ENCODE results near the gene TMEM253.

DNA sequence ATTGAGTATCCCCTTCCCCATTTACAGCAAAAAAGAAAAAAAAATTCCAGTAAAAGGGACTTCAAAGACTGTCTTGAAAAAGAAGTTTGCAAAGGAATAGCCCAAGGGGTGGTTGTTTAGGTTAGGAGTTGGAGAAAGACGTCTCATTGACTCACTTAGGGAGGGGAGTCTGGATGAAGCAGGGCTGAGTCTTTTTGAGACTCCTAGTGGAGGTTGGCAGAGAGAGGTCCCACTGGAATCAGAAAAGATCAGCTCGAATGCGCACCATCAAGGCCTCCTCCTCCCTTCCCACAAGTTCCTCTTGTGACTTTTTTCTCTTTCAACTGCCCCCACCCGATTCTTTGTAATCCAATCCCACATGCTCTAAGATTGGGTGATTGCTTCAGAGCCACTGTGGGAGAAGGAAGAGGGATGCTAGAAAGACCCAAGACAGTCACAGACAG is 28.8 kb upstream of the TMEM253 start:
- TF ChIP-seq, protein P1, sequence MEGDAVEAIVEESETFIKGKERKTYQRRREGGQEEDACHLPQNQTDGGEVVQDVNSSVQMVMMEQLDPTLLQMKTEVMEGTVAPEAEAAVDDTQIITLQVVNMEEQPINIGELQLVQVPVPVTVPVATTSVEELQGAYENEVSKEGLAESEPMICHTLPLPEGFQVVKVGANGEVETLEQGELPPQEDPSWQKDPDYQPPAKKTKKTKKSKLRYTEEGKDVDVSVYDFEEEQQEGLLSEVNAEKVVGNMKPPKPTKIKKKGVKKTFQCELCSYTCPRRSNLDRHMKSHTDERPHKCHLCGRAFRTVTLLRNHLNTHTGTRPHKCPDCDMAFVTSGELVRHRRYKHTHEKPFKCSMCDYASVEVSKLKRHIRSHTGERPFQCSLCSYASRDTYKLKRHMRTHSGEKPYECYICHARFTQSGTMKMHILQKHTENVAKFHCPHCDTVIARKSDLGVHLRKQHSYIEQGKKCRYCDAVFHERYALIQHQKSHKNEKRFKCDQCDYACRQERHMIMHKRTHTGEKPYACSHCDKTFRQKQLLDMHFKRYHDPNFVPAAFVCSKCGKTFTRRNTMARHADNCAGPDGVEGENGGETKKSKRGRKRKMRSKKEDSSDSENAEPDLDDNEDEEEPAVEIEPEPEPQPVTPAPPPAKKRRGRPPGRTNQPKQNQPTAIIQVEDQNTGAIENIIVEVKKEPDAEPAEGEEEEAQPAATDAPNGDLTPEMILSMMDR (IDR thresholded peaks at IDR 0.05) = no peak
- TF ChIP-seq POLR2A (IDR thresholded peaks at IDR 0.05) (peak in 1 of 2 donors; percentile 32), POLR2AphosphoS5 (IDR thresholded peaks at IDR 0.05; ENCODE audit: insufficient read depth in 1 of 2, low read depth in 1 of 2) (peak in 1 of 2 donors; percentile 18)

Measured in vagina (tissue), 2 donors.